GM23248 (cell line): ENCODE data around the gene SMARCC1.

Experiments used
- EZH2 ChIP-seq: fragments of 200-600 bp; sonication (generic); IDR thresholded peaks from 2 replicates; pipeline ENCODE4 v1.6.1; 2018; ENCODE audit warnings: antibody characterized with exemption, mild to moderate bottlenecking; ENCODE audit not compliant: insufficient read depth, poor library complexity, severe bottlenecking
- EZH2phosphoT487 ChIP-seq: fragments of 200-600 bp; sonication (generic); IDR thresholded peaks from 2 replicates; pipeline ENCODE4 v1.6.1; 2018; ENCODE audit warnings: antibody characterized with exemption, moderate library complexity, mild to moderate bottlenecking, low read depth; ENCODE audit not compliant: insufficient read depth

GRCh38 chr3:47758261-47759025 lies 23.2 kb downstream of the SMARCC1 start:
- TF ChIP-seq EZH2phosphoT487 (no peak), EZH2 (no peak)
